Measurements from ENCODE around the gene CHRDL2.

- TF ChIP-seq CTCF (IDR thresholded peaks at IDR 0.05; ENCODE audit: insufficient read depth, low read length, poor library complexity, severe bottlenecking) (no peak), EZH2phosphoT487 (conservative IDR thresholded peaks at IDR 0.05; ENCODE audit: low read length) (no peak)
These were observed 10.8 kb upstream of the CHRDL2 start for GRCh38 chr11:74742070-74742469.

All from SU-DHL-6 (cell line).